H9 (cell line): ENCODE data around the gene CCDC158. TPM values are rescaled to one million over a fixed set of nuclear protein-coding genes. Genes with fewer than 3 reads are reported as not detected.

Experiments used
- DNase-seq: peaks from one replicate; pipeline ENCODE4 v3.0.0-alpha.2; 2017
- H2AFZ ChIP-seq: one replicate; pipeline ENCODE4 v1.6.1; 2013; ENCODE audit warnings: mild to moderate bottlenecking, low read length, control low read depth, moderate library complexity
- H2AK5ac ChIP-seq: 2 replicates; pipeline ENCODE4 v1.6.1; 2013; ENCODE audit warnings: low read length, control low read depth, mixed read lengths; ENCODE audit not compliant: insufficient read length
- H2BK120ac ChIP-seq: one replicate; pipeline ENCODE4 v1.6.1; 2013; ENCODE audit warnings: low read depth, mild to moderate bottlenecking, low read length, control low read depth, inconsistent platforms; ENCODE audit not compliant: poor library complexity, severe bottlenecking
- H2BK12ac ChIP-seq: 2 replicates; pipeline ENCODE4 v1.6.1; 2013; ENCODE audit warnings: low read length, control low read depth, mixed read lengths, low read depth; ENCODE audit not compliant: insufficient read length
- H2BK15ac ChIP-seq: 2 replicates; pipeline ENCODE4 v1.6.1; 2013; ENCODE audit warnings: low read depth, low read length, control low read depth
- H2BK20ac ChIP-seq: one replicate; pipeline ENCODE4 v1.6.1; 2013; ENCODE audit warnings: low read depth, mild to moderate bottlenecking, low read length, control low read depth, inconsistent platforms; ENCODE audit not compliant: poor library complexity, severe bottlenecking
- H2BK5ac ChIP-seq: 2 replicates; pipeline ENCODE4 v1.6.1; 2013; ENCODE audit warnings: low read length, control low read depth, mixed read lengths; ENCODE audit not compliant: insufficient read length
- H3K14ac ChIP-seq: 2 replicates; pipeline ENCODE4 v1.6.1; 2013; ENCODE audit warnings: low read length, control low read depth; ENCODE audit not compliant: insufficient read depth
- H3K18ac ChIP-seq: 2 replicates; pipeline ENCODE4 v1.6.1; 2013; ENCODE audit warnings: low read depth, mild to moderate bottlenecking, mixed read lengths, low read length, control low read depth; ENCODE audit not compliant: insufficient read length
- H3K23ac ChIP-seq: 2 replicates; pipeline ENCODE4 v1.6.1; 2013; ENCODE audit warnings: low read length, control low read depth, mixed read lengths, low read depth; ENCODE audit not compliant: insufficient read length
- H3K23me2 ChIP-seq: 2 replicates; pipeline ENCODE4 v1.6.1; 2013; ENCODE audit warnings: low read depth, mild to moderate bottlenecking, mixed read lengths, low read length, control low read depth; ENCODE audit not compliant: insufficient read length, poor library complexity, severe bottlenecking
- H3K27ac ChIP-seq: 2 replicates; pipeline ENCODE4 v1.5.1; 2013; ENCODE audit warnings: low read length, control low read depth, mixed read lengths, low read depth; ENCODE audit not compliant: insufficient read length
- H3K27me3 ChIP-seq: 2 replicates; pipeline ENCODE4 v1.6.1; 2013; ENCODE audit warnings: low read length, control low read depth, inconsistent platforms; ENCODE audit not compliant: insufficient read depth
- H3K4ac ChIP-seq: 2 replicates; pipeline ENCODE4 v1.6.1; 2013; ENCODE audit warnings: low read depth, mild to moderate bottlenecking, control low read depth, inconsistent platforms, low read length, moderate library complexity
- H3K4me1 ChIP-seq: 2 replicates; pipeline ENCODE4 v1.6.1; 2013; ENCODE audit warnings: low read length, control low read depth, inconsistent platforms; ENCODE audit not compliant: insufficient read depth
- H3K4me2 ChIP-seq: 2 replicates; pipeline ENCODE4 v1.6.1; 2013; ENCODE audit warnings: low read length, control low read depth, mixed read lengths; ENCODE audit not compliant: insufficient read length, insufficient read depth
- H3K56ac ChIP-seq: 2 replicates; pipeline ENCODE4 v1.6.1; 2013; ENCODE audit warnings: low read depth, mild to moderate bottlenecking, mixed read lengths, low read length, control low read depth; ENCODE audit not compliant: insufficient read length
- H3K79me1 ChIP-seq: 2 replicates; pipeline ENCODE4 v1.6.1; 2013; ENCODE audit warnings: low read depth, mild to moderate bottlenecking, moderate library complexity, low read length, control low read depth, inconsistent platforms; ENCODE audit not compliant: insufficient read depth, poor library complexity, severe bottlenecking
- H3K79me2 ChIP-seq: 2 replicates; pipeline ENCODE4 v1.6.1; 2013; ENCODE audit warnings: low read length, control low read depth, inconsistent platforms; ENCODE audit not compliant: insufficient read depth
- H3K9ac ChIP-seq: 2 replicates; pipeline ENCODE4 v1.6.1; 2013; ENCODE audit warnings: low read length, control low read depth, mixed read lengths; ENCODE audit not compliant: insufficient read length; ENCODE audit errors: extremely low read depth
- H3K9me3 ChIP-seq: one replicate; pipeline ENCODE4 v1.6.1; 2013; ENCODE audit warnings: low read depth, low read length, inconsistent platforms; ENCODE audit not compliant: control insufficient read depth
- H3T11ph ChIP-seq: one replicate; pipeline ENCODE4 v1.6.1; 2013; ENCODE audit warnings: mild to moderate bottlenecking, low read length, control low read depth, inconsistent platforms
- H4K20me1 ChIP-seq: one replicate; pipeline ENCODE4 v1.6.1; 2013; ENCODE audit not compliant: control insufficient read depth, insufficient read length, insufficient read depth
- H4K5ac ChIP-seq: 2 replicates; pipeline ENCODE4 v1.6.1; 2013; ENCODE audit warnings: low read depth, mild to moderate bottlenecking, mixed read lengths, low read length, control low read depth; ENCODE audit not compliant: insufficient read length
- H4K8ac ChIP-seq: replicated peaks from 2 replicates; pipeline ENCODE4 v1.6.1; 2013; ENCODE audit warnings: low read length, control low read depth, mixed read lengths, low read depth; ENCODE audit not compliant: insufficient read length
- H4K91ac ChIP-seq: 2 replicates; pipeline ENCODE4 v1.6.1; 2013; ENCODE audit warnings: low read depth, mild to moderate bottlenecking, moderate library complexity, mixed read lengths, low read length, control low read depth; ENCODE audit not compliant: insufficient read length
- H3K27ac Mint-ChIP-seq, 3 experiments: 2 replicates in 2 of 3; 3 replicates in 1 of 3; pipeline ENCODE4 v1.8.0; 2020 to 2021; ENCODE audit warnings: mixed read lengths in 3 of 3, mild to moderate bottlenecking in 1 of 3, moderate library complexity in 1 of 3
- H3K27me3 Mint-ChIP-seq: 2 replicates; pipeline ENCODE4 v1.8.0; 2021; ENCODE audit warnings: low read depth, mild to moderate bottlenecking, moderate library complexity, mixed read lengths
- H3K36me3 Mint-ChIP-seq, 3 experiments: 2 replicates in 2 of 3; 3 replicates in 1 of 3; pipeline ENCODE4 v1.8.0; 2020 to 2021; ENCODE audit warnings: low read depth in 3 of 3, mixed read lengths in 3 of 3; ENCODE audit not compliant: insufficient read depth in 1 of 3
- H3K4me1 Mint-ChIP-seq, 2 experiments: 2 replicates each; pipeline ENCODE4 v1.8.0; 2020; ENCODE audit warnings: mixed read lengths in 2 of 2
- H3K4me3 Mint-ChIP-seq, 2 experiments: 2 replicates in 1 of 2; 3 replicates in 1 of 2; pipeline ENCODE4 v1.8.0; 2020 to 2021; ENCODE audit warnings: mild to moderate bottlenecking in 2 of 2, mixed read lengths in 2 of 2, moderate library complexity in 1 of 2
- H3K9me3 Mint-ChIP-seq, 2 experiments: 2 replicates in 1 of 2; 3 replicates in 1 of 2; pipeline ENCODE4 v1.8.0; 2020; ENCODE audit warnings: mild to moderate bottlenecking in 2 of 2, mixed read lengths in 2 of 2, moderate library complexity in 1 of 2
- WGBS: extraction: QIAGEN DNeasy Blood & Tissue Kit; methylation state at CpG from one replicate; pipeline ENCODE4 v1.1.7; 2013; ENCODE audit warnings: missing lambda C conversion rate, low lambda C conversion rate, mixed read lengths; ENCODE audit not compliant: insufficient read length; ENCODE audit errors: extremely low coverage; 5-methylcytosine and 5-hydroxymethylcytosine counted together
- total RNA-seq: library from RNA; stranded (reverse); gene quantifications from 2 replicates; pipeline ENCODE4 v1.2.1, GENCODE V29; 2021
- TF ChIP-seq, protein P1 (sequence below): fragments of 200-600 bp; sonication (generic); conservative IDR thresholded peaks from 3 replicates; pipeline ENCODE4 v1.8.0; 2021; ENCODE audit warnings: antibody characterized with exemption, mild to moderate bottlenecking

Gene CCDC158
- total RNA-seq, 1 experiment from 2014 or later: not detected

DNA sequence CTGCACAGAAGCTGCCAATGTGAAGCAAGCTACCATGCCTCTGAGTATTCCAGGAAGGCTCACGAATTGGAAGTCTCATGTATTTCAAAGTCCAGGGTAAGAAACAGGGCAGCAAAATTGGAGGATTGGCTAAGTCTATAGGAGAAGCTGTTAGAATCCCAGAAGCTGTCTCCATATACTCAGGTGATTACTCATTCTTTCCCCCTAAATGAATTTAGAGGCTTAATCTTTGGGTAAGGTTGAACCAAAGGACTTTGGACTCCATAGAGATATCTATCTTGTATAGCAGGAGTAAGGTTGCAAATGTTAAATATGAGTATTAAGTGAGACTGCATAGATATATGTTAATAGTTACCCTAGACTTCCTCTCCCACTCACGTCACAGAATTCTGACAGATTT lies 78.1 kb downstream of the CCDC158 start:
- Histone ChIP-seq H3K56ac (no peak overlapping the region), H3K27me3 (no peaks in the 10 kb centered on the region), H3T11ph (no peak overlapping the region), H2BK15ac (no peak overlapping the region), H4K91ac (no peak overlapping the region), H2BK5ac (no peak overlapping the region), H2BK20ac (no peak overlapping the region), H2BK120ac (no peak overlapping the region), H4K8ac (no peak overlapping the region), H3K4me1 (no peaks in the 10 kb centered on the region), H3K18ac (no peak overlapping the region), H3K23me2 (no peaks in the 10 kb centered on the region), H4K5ac (no peak overlapping the region), H3K79me2 (no peaks in the 10 kb centered on the region), H2AK5ac (no peak overlapping the region), H2BK12ac (no peak overlapping the region), H3K14ac (no peak overlapping the region), H3K79me1 (no peaks in the 10 kb centered on the region), H3K9ac (no peak overlapping the region), H3K9me3 (no peaks in the 10 kb centered on the region), H4K20me1 (no peaks in the 10 kb centered on the region), H3K4ac (no peak overlapping the region), H3K4me2 (no peak overlapping the region), H2AFZ (no peak overlapping the region), H3K27ac (no peak overlapping the region), H3K23ac (no peak overlapping the region)
- no peaks in the 10 kb centered on the region for H3K4me1 Mint-ChIP-seq
- WGBS: no CpG with 5 or more reads among the region's 2 CpGs
- H3K36me3 Mint-ChIP-seq: peaks cover 0 to 3% (median 0%) of the 10 kb centered on the region in 3 experiments; a peak in 3 of 7 replicates
- no peak overlapping the region for H3K4me3 Mint-ChIP-seq
- no peak overlapping the region for H3K27ac Mint-ChIP-seq
- H3K27me3 Mint-ChIP-seq: peaks cover 2% of the 10 kb centered on the region; the same call in 1 of the 2 replicates
- TF ChIP-seq, protein P1, sequence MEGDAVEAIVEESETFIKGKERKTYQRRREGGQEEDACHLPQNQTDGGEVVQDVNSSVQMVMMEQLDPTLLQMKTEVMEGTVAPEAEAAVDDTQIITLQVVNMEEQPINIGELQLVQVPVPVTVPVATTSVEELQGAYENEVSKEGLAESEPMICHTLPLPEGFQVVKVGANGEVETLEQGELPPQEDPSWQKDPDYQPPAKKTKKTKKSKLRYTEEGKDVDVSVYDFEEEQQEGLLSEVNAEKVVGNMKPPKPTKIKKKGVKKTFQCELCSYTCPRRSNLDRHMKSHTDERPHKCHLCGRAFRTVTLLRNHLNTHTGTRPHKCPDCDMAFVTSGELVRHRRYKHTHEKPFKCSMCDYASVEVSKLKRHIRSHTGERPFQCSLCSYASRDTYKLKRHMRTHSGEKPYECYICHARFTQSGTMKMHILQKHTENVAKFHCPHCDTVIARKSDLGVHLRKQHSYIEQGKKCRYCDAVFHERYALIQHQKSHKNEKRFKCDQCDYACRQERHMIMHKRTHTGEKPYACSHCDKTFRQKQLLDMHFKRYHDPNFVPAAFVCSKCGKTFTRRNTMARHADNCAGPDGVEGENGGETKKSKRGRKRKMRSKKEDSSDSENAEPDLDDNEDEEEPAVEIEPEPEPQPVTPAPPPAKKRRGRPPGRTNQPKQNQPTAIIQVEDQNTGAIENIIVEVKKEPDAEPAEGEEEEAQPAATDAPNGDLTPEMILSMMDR: no peak
- H3K9me3 Mint-ChIP-seq: peaks cover 8 to 11% of the 10 kb centered on the region in 2 experiments; a peak in 3 of 5 replicates
- no peak for DNase-seq
